Muscle layer of colon (tissue), 2 donors: ENCODE results near the gene CBFA2T2.
"Not testable (repeated sequence)": the region's sequence is repeated elsewhere in the genome, so short reads cannot be mapped to it uniquely, and the experiment has no call there.

Experiments
- H3K27ac ChIP-seq: one replicate; pipeline ENCODE4 v1.7.0; 2013; ENCODE audit warnings: low read depth, mild to moderate bottlenecking, low read length, moderate library complexity
- H3K27me3 ChIP-seq, 2 donors: one replicate each; pipeline ENCODE4 v1.7.0; 2013; ENCODE audit warnings: low read length in 2 of 2, mild to moderate bottlenecking in 2 of 2; ENCODE audit not compliant: insufficient read depth in 2 of 2, control insufficient read depth in 1 of 2
- H3K36me3 ChIP-seq: one replicate; pipeline ENCODE4 v1.7.0; 2013; ENCODE audit warnings: mild to moderate bottlenecking, low read length; ENCODE audit not compliant: insufficient read depth
- H3K4me1 ChIP-seq: one replicate; pipeline ENCODE4 v1.7.0; 2013; ENCODE audit warnings: mild to moderate bottlenecking, low read length; ENCODE audit not compliant: insufficient read depth
- H3K4me3 ChIP-seq, 2 donors: one replicate each; pipeline ENCODE4 v1.7.0; 2013; ENCODE audit warnings: low read length in 2 of 2, low read depth in 1 of 2, mild to moderate bottlenecking in 1 of 2, moderate library complexity in 1 of 2
- H3K9ac ChIP-seq: one replicate; pipeline ENCODE4 v1.7.0; 2013; ENCODE audit warnings: low read length
- H3K9me3 ChIP-seq: one replicate; pipeline ENCODE4 v1.7.0; 2013; ENCODE audit warnings: mild to moderate bottlenecking, low read length
- donor health status: abdominal sarcoma.
- donor health status: Adenocarcinoma of cecum.

Gene CBFA2T2

GRCh38 chr20:33568868-33569801 lies 79.2 kb downstream of the CBFA2T2 start:
- Histone ChIP-seq H3K9ac (no peak overlapping the region), H3K27ac (no peak overlapping the region), H3K4me1 (peaks cover 32% of the 10 kb centered on the region), H3K4me3 (no peak overlapping the region), H3K36me3 (no peaks in the 10 kb centered on the region), H3K9me3 (no peaks in the 10 kb centered on the region), H3K27me3 (no peaks in the 10 kb centered on the region)

GRCh38 chr20:33569802-33570391 lies 80.0 kb downstream of the CBFA2T2 start:
- H3K9me3 ChIP-seq: no peaks in the 10 kb centered on the region
- H3K36me3 ChIP-seq: no peaks in the 10 kb centered on the region
- no peak overlapping the region for H3K4me3 ChIP-seq
- H3K4me1 ChIP-seq: peaks cover 32% of the 10 kb centered on the region
- H3K27ac ChIP-seq: no peak overlapping the region
- no peaks in the 10 kb centered on the region for H3K27me3 ChIP-seq
- no peak overlapping the region for H3K9ac ChIP-seq

GRCh38 chr20:33570743-33571142 lies 80.8 kb downstream of the CBFA2T2 start:
- no peak overlapping the region for H3K9ac ChIP-seq
- H3K4me1 ChIP-seq: peaks cover 32% of the 10 kb centered on the region
- H3K4me3 ChIP-seq: no peak overlapping the region
- H3K27ac ChIP-seq: no peak overlapping the region
- H3K9me3 ChIP-seq: no peaks in the 10 kb centered on the region
- no peaks in the 10 kb centered on the region for H3K36me3 ChIP-seq
- H3K27me3 ChIP-seq: no peaks in the 10 kb centered on the region

GRCh38 chr20:33573268-33573667 lies 83.4 kb downstream of the CBFA2T2 start:
- H3K9me3 ChIP-seq, H3K27ac ChIP-seq, H3K27me3 ChIP-seq, H3K4me3 ChIP-seq, H3K36me3 ChIP-seq, H3K9ac ChIP-seq: not testable (repeated sequence)
- H3K4me1 ChIP-seq: peaks cover 51% of the 10 kb centered on the region

GRCh38 chr20:33575282-33575681 lies 85.4 kb downstream of the CBFA2T2 start:
- Histone ChIP-seq H3K4me3 (no peak overlapping the region), H3K4me1 (peaks cover 37% of the 10 kb centered on the region), H3K27me3 (no peaks in the 10 kb centered on the region), H3K9ac (no peak overlapping the region), H3K36me3 (no peaks in the 10 kb centered on the region), H3K9me3 (no peaks in the 10 kb centered on the region), H3K27ac (no peak overlapping the region)

- Histone ChIP-seq H3K9ac (no peak overlapping the region), H3K4me1 (peaks cover 33% of the 10 kb centered on the region), H3K9me3 (no peaks in the 10 kb centered on the region), H3K27ac (no peak overlapping the region), H3K4me3 (no peak overlapping the region), H3K36me3 (no peaks in the 10 kb centered on the region), H3K27me3 (no peaks in the 10 kb centered on the region)
Observed at GRCh38 chr20:33576432-33577125, 86.7 kb downstream of the CBFA2T2 start.

- H3K4me3 ChIP-seq: no peak overlapping the region
- no peaks in the 10 kb centered on the region for H3K27me3 ChIP-seq
- H3K9ac ChIP-seq: no peak overlapping the region
- no peaks in the 10 kb centered on the region for H3K9me3 ChIP-seq
- no peak overlapping the region for H3K27ac ChIP-seq
- H3K4me1 ChIP-seq: peaks cover 37% of the 10 kb centered on the region
- H3K36me3 ChIP-seq: no peaks in the 10 kb centered on the region
Observed at GRCh38 chr20:33578510-33578909, 88.6 kb downstream of the CBFA2T2 start.

GRCh38 chr20:33583143-33583542 lies 93.2 kb downstream of the CBFA2T2 start:
- Histone ChIP-seq H3K36me3 (no peaks in the 10 kb centered on the region), H3K4me3 (no peak overlapping the region), H3K27ac (no peak overlapping the region), H3K4me1 (peaks cover 21% of the 10 kb centered on the region), H3K9me3 (no peaks in the 10 kb centered on the region), H3K27me3 (no peaks in the 10 kb centered on the region), H3K9ac (no peak overlapping the region)

GRCh38 chr20:33584976-33585375 lies 95.1 kb downstream of the CBFA2T2 start:
- H3K27me3 ChIP-seq: no peaks in the 10 kb centered on the region
- H3K36me3 ChIP-seq: no peaks in the 10 kb centered on the region
- no peak overlapping the region for H3K27ac ChIP-seq
- H3K4me3 ChIP-seq: no peak overlapping the region
- H3K4me1 ChIP-seq: peaks cover 14% of the 10 kb centered on the region
- no peaks in the 10 kb centered on the region for H3K9me3 ChIP-seq
- H3K9ac ChIP-seq: no peak overlapping the region

- H3K36me3 ChIP-seq: no peaks in the 10 kb centered on the region
- H3K4me3 ChIP-seq: no peak overlapping the region
- H3K9ac ChIP-seq: no peak overlapping the region
- no peaks in the 10 kb centered on the region for H3K27me3 ChIP-seq
- H3K4me1 ChIP-seq: peaks cover 14% of the 10 kb centered on the region
- H3K9me3 ChIP-seq: no peaks in the 10 kb centered on the region
- H3K27ac ChIP-seq: no peak overlapping the region
Observed at GRCh38 chr20:33585413-33585812, 95.5 kb downstream of the CBFA2T2 start.

- Histone ChIP-seq H3K4me3 (no peak overlapping the region), H3K4me1 (peaks cover 19% of the 10 kb centered on the region), H3K36me3 (no peaks in the 10 kb centered on the region), H3K9me3 (no peaks in the 10 kb centered on the region), H3K27ac (no peak overlapping the region), H3K27me3 (no peaks in the 10 kb centered on the region), H3K9ac (no peak overlapping the region)
Observed at GRCh38 chr20:33589059-33589458, 99.2 kb downstream of the CBFA2T2 start.
